Measurements from ENCODE around the gene LRRC74B.

DNA sequence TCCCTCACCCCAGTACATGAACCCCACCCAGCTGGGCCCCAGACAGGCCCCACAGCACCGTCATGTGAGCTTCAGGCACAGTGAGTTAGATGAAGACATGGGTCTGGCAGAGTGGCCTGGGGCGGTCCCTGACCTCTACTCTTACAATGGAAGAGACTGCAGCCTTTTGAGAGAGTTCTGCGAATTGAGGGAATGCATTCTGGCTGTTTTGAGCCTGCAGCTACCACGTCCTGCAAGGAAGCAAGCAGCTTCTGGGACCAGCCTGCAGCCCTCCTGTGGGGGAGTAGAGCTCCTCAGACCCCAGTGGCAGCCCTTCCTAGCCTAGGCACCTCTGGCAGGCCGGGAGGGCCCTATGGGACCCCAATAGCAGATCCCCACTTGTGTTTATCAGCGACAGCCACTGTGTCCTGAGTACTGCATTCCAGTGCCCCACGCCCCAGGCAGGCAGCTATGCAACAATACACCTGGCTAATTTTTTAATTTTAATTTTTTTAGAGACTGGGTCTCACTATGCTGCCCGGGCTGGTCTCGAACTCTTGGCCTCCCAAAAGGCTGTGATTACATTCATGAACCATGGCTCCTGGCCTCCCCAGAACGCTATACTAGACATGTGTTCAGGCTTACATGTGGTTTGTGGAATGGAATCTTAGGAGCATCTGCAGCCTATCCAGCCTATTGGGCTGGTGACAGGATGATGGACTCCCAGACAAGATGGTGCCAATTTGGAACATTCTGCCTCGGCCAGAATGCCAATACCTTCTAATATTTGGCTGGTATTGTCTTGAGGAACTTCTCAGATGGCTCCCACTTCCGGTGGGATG, 12.7 kb upstream of the LRRC74B start:
- TF ChIP-seq, protein P1, sequence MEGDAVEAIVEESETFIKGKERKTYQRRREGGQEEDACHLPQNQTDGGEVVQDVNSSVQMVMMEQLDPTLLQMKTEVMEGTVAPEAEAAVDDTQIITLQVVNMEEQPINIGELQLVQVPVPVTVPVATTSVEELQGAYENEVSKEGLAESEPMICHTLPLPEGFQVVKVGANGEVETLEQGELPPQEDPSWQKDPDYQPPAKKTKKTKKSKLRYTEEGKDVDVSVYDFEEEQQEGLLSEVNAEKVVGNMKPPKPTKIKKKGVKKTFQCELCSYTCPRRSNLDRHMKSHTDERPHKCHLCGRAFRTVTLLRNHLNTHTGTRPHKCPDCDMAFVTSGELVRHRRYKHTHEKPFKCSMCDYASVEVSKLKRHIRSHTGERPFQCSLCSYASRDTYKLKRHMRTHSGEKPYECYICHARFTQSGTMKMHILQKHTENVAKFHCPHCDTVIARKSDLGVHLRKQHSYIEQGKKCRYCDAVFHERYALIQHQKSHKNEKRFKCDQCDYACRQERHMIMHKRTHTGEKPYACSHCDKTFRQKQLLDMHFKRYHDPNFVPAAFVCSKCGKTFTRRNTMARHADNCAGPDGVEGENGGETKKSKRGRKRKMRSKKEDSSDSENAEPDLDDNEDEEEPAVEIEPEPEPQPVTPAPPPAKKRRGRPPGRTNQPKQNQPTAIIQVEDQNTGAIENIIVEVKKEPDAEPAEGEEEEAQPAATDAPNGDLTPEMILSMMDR (IDR thresholded peaks at IDR 0.05) = no peak
- no peak for TF ChIP-seq ZFX (IDR thresholded peaks at IDR 0.05; ENCODE audit: borderline replicate concordance)

Data from 22Rv1 (cell line).